NT2/D1 (cell line): Measurements from ENCODE around the gene NAA16.

ENCODE experiments used
- SUZ12 ChIP-seq: IDR thresholded peaks from 2 replicates; pipeline ENCODE4 v1.6.1; 2011; ENCODE audit not compliant: insufficient read length, insufficient read depth; ENCODE audit errors: extremely low read depth
- ZNF274 ChIP-seq: IDR thresholded peaks from 2 replicates; pipeline ENCODE4 v1.6.1; 2011; ENCODE audit warnings: mild to moderate bottlenecking, low read depth, low read length

DNA sequence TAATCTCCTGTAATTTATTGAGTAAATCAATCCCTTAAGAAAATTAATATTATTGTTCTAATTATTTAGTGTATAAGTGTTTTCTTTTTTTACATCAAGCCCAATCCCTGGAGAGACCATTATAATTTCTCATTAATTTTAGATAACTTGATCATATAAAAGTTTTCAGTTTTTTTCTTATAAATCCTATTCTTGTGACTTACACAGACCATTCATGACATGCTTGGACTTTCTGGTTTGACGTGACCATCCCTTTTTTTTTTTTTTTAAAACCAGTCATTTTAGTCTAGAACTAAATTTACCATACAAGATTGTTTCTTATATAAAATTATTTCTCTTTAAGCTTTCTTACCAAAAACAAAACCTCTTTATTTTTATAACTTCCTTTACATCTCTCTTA is 42.3 kb upstream of the NAA16 start:
- no peak for TF ChIP-seq ZNF274
- TF ChIP-seq SUZ12: no peak
